GM13977 (cell line): Measurements from ENCODE around the gene ACBD4.

Source experiments
- DNase-seq: peaks from one replicate; pipeline ENCODE4 v3.0.0; 2012; ENCODE audit warnings: low spot score
- in situ Hi-C: fragments of 300-500 bp; cut with MboI; formaldehyde crosslinking; loops from one replicate; pipeline ENCODE4 v1.12.0; 2022; ENCODE audit warnings: low sequenced_read_pairs, low pct_unique_long_range_greater_than_20kb, mixed read lengths, inconsistent platforms; ENCODE audit not compliant: unreplicated experiment
- TF ChIP-seq, protein P1 (sequence below): IDR thresholded peaks from 2 replicates; pipeline ENCODE4 v1.5.1; 2012; ENCODE audit warnings: mild to moderate bottlenecking, control low read depth; ENCODE audit not compliant: insufficient read depth; ENCODE audit errors: extremely low read depth, missing control alignments

The ACBD4 gene

DNA sequence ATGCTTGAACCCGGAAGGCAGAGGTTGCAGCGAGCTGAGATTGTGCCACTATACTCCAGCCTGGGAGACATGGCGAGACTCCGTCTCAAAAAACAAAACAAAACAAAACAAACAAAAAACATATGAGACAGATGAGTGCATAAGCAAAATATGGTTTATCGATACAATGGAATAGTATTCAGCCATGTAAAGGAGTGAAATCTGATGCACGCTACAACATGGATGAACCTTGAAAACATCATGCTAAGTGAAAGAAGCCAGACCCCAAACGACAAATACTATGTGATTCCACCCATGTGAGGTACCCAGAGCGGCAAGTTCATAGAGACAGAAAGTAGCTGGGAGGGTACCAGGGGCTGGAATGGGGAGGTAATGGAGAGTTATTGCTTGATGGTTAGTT is 10.0 kb upstream of the ACBD4 start:
- TF ChIP-seq, protein P1, sequence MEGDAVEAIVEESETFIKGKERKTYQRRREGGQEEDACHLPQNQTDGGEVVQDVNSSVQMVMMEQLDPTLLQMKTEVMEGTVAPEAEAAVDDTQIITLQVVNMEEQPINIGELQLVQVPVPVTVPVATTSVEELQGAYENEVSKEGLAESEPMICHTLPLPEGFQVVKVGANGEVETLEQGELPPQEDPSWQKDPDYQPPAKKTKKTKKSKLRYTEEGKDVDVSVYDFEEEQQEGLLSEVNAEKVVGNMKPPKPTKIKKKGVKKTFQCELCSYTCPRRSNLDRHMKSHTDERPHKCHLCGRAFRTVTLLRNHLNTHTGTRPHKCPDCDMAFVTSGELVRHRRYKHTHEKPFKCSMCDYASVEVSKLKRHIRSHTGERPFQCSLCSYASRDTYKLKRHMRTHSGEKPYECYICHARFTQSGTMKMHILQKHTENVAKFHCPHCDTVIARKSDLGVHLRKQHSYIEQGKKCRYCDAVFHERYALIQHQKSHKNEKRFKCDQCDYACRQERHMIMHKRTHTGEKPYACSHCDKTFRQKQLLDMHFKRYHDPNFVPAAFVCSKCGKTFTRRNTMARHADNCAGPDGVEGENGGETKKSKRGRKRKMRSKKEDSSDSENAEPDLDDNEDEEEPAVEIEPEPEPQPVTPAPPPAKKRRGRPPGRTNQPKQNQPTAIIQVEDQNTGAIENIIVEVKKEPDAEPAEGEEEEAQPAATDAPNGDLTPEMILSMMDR = no peak
- in situ Hi-C loops = no loop called here
- no peak for DNase-seq

DNA sequence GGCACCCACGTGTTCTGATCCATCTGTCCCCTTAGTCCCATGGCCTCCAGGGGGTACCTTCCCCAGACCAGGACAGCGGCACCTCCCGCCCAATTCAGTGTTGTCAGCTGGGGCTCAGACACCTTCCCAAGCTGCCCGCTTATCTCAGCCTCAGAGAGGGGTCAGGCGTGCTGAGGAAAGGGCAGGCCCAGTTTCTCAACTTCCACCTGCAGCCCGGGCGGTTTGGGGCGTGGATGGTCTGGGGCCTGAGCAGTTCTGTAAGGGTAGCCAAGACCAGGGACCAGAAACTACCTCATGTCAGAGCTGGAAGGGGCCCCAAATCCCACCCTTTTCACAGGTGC is 8.3 kb upstream of the ACBD4 start:
- in situ Hi-C loops = no loop called here
- no peak for DNase-seq
- TF ChIP-seq, protein P1 = no peak

DNA sequence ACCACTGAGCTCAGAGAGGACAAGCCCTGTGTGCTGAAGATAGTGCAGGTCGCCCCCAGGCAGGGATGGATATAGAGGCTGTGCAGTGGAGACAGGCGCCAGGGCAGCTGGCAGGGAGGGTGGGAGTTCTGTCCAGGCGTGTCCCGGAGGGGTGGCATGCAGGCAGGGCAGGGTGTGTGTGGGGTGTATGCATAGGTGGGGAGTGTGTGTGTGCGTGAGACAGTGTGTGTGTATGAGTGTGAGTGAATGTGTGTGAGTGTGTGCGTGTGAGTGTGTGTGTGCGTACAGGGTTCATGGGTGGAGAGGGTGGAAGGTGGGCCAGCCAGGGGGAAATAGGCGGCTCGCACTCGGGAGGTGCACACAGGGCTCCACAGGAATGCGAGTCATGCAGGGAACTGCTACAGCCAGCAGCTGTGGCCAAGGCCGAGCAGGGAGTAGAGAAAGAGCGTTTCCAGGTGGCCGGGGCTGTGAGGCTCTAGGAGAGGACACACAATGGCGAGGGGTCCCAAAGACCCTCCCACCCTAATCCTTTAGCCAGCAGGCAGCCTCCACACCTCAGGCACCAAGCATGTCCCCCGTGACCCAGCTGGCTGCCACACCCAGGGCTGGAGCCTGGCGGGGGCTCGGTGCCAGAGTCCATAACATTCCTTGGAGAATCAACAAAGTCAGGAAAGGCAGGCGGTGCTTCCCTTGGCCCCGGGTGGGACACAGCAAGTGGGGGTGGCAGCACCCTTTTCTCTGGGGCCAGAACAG is 7.8 kb upstream of the ACBD4 start:
- TF ChIP-seq, protein P1 = no peak
- no peak for DNase-seq
- in situ Hi-C loops = no loop called here

DNA sequence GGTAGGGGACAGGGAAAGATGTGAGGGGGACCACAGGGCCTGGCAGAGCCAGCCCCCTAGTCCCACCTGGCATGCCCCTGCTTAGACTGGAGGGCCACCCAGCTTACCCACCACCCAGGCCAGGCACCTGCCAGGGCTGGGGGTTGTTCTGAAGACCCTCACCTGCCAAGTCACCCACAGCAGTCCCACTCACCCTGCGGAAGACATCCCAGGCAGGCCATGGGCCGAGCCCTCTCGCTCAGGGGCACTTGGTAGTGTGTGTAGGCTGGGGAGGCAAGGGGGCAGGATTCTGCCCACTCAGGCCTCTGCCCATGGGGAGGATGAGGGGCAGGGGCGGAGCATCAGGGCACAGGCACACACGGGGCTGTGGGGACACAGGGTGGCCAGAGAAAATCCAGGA is 7.2 kb upstream of the ACBD4 start:
- DNase-seq = no peak
- in situ Hi-C loops = no loop called here
- TF ChIP-seq, protein P1 = no peak

DNA sequence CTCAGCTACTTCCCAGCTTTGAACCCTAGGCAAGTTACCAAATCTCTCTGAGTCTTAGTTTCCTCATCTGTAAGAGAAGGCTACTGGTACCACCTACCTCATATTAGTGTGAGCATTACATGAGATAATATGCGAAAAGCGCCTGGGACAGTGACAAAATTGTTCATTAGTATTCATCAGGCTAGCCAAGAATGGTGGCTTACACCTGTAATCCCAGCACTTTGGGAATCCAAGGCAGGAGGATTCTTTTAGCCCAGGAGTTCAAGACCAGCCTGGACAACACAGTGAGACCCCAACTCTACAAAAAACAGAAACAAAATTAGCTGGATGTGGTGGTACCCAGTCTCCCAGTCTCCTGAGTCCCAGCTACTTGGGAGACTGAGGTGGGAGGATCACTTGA is 6.5 kb upstream of the ACBD4 start:
- DNase-seq = no peak
- TF ChIP-seq, protein P1 = no peak
- in situ Hi-C loops = no loop called here

DNA sequence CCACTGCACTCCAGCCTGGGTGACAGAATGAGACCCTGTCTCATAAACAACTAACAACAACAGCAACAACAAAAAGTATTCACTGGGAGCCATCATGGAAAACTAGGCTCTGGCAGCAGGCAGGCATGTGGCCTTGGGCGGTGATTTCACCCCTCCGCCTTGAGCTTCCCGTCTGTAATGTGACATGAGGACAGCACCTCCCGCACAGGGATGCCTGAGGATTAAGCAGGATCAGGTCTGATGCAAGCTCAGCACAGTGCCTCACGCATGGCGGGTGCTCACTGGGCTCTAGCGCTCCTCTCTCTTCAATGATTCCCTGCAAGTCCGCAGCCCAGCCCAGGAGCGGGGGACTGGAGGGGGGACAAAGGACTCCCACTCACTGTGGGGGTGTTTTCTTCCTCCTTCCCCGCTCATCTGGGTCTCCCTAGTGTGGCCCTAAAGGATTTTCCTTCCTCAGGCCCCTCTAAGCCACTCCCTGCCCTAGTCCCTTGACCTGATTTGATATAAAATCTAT is 6.0 kb upstream of the ACBD4 start:
- TF ChIP-seq, protein P1 = no peak
- in situ Hi-C loops = no loop called here
- no peak for DNase-seq
